GM19397 (cell line): ENCODE data around the gene CFAP251.
"Not testable (repeated sequence)": the region's sequence is repeated elsewhere in the genome, so short reads cannot be mapped to it uniquely, and the experiment has no call there.

Experiments
- ATAC-seq: cut with Tn5 transposase; IDR thresholded peaks from one replicate; pipeline ENCODE4 v1.9.1; 2021; ENCODE audit warnings: mild to moderate bottlenecking, moderate library complexity; ENCODE audit not compliant: unreplicated experiment

CFAP251 gene

GRCh38 chr12:121908702-121909101, 9.7 kb upstream of the CFAP251 start:
- ATAC-seq: no peak

- ATAC-seq: no peak
Observed at GRCh38 chr12:121911824-121912585, 6.4 kb upstream of the CFAP251 start.

- no peak for ATAC-seq
Observed at GRCh38 chr12:121915841-121916321, 2.5 kb upstream of the CFAP251 start.

DNA sequence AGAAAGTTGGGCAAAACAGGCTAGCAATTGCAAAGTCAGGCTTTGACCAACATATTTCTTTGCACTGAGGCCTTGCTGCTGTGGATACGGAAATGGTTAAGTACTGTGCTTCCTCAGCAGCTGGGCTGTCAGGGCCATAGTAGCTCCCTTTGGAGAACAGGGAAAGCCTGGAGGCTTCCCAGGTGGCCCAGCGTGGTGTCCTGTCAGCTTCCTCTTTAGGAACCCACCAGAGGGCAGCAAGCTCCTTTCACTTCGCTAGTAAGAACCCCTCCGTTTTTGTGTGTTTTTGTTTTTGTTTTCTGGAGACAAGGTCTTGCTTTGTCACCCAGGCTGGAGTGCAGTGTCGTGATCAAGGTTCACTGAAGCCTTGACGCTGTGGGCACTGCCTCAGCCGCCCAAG, 1.7 kb upstream of the CFAP251 start:
- ATAC-seq: no peak

- peak; percentile 34 for ATAC-seq
Observed at GRCh38 chr12:121918679-121919038, 267 bp downstream of the CFAP251 start.

DNA sequence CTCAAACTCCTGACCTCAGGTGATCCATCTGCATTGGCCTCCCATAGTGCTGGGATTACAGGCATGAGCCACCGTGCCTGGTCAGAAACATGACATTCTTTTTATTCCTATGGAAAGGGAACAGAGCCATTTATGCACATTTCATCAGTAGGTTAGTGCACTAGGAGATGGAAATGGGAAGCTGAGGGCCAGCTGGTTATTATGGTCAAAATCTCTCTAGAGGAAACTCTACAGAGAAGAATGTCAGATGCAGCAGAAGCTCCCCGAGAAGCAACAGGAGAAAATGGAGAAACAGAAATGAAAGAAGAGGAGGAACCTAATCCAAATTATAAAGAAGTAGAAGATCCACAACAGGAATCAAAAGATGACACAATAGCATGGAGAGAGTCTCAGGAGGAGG, 2.7 kb downstream of the CFAP251 start:
- no peak for ATAC-seq

GRCh38 chr12:121925358-121925695, 6.9 kb downstream of the CFAP251 start:
- ATAC-seq: no peak

DNA sequence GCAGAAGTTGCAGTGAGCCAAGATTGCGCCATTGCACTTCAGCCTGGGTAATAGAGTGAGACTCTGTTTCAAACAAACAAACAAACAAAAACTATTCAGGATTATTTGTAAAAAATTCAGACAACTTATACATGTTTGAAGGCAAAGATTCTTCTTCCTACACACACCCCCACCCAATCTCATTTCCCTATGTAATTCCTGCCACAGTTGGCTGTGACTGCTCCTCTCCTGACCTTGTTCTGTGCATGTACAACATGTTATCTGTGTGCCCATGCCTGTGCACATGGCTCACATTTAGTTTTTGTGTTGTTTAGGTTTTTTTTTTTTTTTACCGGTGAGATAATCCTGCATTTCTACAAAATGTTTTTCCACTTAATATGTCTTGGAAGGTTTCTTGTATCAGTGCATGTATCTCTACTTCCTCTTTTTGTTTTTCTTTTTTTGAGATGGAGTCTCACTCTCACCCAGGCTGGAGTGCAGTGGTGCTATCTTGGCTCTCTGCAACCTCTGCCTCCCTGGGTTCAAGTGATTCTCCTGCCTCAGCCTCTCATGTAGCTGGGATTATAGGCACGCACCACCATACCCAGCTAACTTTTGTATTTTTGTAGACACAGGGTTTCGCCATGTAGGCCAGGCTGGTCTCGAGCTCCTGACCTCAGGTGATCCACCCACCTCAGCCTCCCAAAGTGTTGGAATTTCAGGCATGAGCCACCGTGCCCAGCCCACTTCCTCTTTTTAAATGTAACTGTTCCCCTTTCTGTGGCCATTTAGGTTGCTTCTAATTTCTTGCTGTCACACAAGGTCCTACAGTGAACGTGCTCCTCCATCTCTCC, 8.7 kb downstream of the CFAP251 start:
- ATAC-seq: no peak

DNA sequence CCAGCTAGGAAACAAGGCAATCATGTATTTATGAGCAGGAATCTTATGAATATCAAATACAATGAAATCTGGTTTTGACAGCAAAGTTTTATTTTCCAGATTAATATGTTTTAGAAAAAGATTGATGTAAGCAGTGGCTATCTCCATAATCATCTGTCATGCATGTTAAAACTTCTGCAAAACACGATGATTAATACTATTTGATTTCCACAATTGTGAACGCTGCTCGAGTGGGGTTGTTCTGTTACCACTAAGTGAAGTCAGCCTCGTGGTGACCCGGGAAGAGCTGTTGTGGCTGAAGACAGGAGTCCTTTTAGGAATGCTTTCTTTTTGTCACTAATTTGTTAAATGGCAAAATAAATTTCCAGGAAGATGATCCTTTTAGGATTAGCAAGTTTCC, 9.4 kb downstream of the CFAP251 start:
- no peak for ATAC-seq

DNA sequence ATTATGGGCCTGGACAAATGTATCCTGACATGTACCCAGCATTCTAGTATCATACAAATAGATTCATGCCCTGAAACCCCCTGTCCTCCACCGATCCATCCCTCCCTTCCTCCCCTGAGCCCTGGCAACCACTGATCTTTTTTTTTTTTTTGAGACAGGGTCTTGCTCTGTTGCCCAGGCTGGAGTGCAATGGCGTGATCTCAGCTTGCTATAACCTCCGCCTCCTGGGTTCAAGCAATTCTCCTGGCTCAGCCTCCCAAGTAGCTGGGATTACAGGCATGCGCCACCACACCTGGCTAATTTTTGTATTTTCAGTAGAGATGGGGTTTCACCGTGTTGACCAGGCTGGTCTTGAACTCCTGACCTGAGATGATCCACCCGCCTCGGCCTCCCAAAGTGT, 11.2 kb downstream of the CFAP251 start:
- not testable (repeated sequence) for ATAC-seq

- ATAC-seq: no peak
Observed at GRCh38 chr12:121930862-121931261, 12.5 kb downstream of the CFAP251 start.

- ATAC-seq: no peak
Observed at GRCh38 chr12:121932176-121932536, 13.8 kb downstream of the CFAP251 start.

- ATAC-seq: no peak
Observed at GRCh38 chr12:121932914-121933521, 14.6 kb downstream of the CFAP251 start.

- no peak for ATAC-seq
Observed at GRCh38 chr12:121933522-121934308, 15.3 kb downstream of the CFAP251 start.

DNA sequence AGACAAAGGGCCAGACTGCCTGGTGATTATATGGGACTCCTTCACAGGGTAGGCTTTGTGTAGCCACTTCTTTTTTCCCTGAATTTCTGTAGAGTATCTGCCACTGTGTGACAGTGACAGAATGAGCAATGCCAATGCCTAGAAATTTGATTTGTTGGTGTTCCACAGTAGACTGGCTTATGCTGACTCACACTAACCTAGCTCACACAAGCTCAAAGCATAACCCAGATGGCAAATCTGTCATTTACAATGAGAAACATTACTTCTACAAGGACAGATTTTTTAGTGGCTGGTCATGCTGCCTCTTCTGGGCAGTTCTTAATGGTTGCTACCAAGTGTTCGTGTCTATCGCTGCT, 15.9 kb downstream of the CFAP251 start:
- ATAC-seq: no peak

- ATAC-seq: no peak
Observed at GRCh38 chr12:121937654-121938053, 19.3 kb downstream of the CFAP251 start.

GRCh38 chr12:121939186-121939585, 20.8 kb downstream of the CFAP251 start:
- no peak for ATAC-seq

GRCh38 chr12:121939992-121940766, 21.8 kb downstream of the CFAP251 start:
- ATAC-seq: no peak

DNA sequence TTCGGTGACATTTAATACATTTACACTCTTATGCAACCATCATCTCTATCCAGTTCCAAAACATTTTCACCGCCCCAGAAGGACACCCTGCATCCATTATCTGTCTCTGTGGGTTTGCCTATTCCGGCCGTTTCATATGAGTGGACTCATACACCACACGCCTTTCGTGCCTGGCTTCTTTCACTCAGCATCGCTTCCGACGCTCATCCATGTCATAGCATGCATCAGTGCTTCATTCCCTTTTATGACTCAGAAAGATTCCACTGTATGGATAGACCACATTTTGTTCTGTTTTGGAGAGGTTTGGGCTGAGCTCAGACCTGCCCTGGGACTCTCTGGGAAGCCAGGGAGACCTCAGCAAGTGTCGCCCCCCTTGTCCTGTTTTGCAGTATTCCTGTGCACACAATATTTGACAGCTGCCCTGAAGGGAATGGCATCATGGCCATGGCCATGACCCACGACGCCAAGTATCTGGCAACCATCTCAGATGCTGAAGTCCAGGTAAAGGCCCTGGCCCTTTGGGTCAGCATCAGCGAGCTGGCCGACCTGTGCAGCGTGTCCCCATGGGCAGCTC, 23.8 kb downstream of the CFAP251 start:
- no peak for ATAC-seq

- no peak for ATAC-seq
Observed at GRCh38 chr12:121943926-121944325, 25.5 kb downstream of the CFAP251 start.
